ENCODE measurements around the gene NANS. TPM values are rescaled to one million over a fixed set of nuclear protein-coding genes. Genes with fewer than 3 reads are reported as not detected.

The NANS gene
- total and polyA plus RNA-seq, 2 donors = 36.3 to 38.0 TPM

DNA sequence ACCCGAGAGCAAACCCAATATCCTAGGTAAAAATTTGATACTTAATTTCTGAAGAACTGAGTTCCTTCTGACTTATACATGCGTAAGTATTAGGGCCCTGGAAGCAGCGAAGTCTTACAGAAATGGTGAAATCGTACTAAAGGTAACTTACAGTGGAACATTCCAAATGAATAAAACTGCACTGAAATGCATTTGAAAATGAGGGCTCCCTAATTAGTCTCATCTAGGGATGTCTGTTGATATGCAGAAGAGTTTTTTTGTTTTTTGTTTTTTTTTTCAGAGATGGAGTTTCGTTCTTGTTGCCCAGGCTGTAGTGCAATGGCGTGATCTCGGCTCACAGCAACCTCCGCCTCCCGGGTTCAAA is 10.4 kb upstream of the NANS start:
- H3K36me3 ChIP-seq (ENCODE audit: control insufficient read depth in 2 of 2, insufficient read depth in 2 of 2, low read length in 1 of 2) = peaks cover 0 to 2% of the 10 kb centered on the region in 2 donors
- no peaks in the 10 kb centered on the region for H3K27me3 ChIP-seq (ENCODE audit: control insufficient read depth in 2 of 2, insufficient read depth in 1 of 2, low read length in 1 of 2)
- no peaks in the 10 kb centered on the region for H3K9me3 ChIP-seq (ENCODE audit: control insufficient read depth in 2 of 2, insufficient read depth in 1 of 2, low read length in 1 of 2)
- no peak overlapping the region for H3K27ac ChIP-seq (ENCODE audit: low read depth in 1 of 2, low read length in 1 of 2)
- peaks cover 0 to 6% of the 10 kb centered on the region in 2 donors for H3K4me1 ChIP-seq (ENCODE audit: control insufficient read depth in 2 of 2, insufficient read depth in 2 of 2, low read length in 2 of 2)
- DNase-seq (ENCODE audit: low read depth in 6 of 9, low spot score in 9 of 9) = no peak
- 96% methylated on average over 9 of the region's 9 CpGs for WGBS
- no peak overlapping the region for H3K4me3 ChIP-seq (ENCODE audit: low read length in 2 of 2)

DNA sequence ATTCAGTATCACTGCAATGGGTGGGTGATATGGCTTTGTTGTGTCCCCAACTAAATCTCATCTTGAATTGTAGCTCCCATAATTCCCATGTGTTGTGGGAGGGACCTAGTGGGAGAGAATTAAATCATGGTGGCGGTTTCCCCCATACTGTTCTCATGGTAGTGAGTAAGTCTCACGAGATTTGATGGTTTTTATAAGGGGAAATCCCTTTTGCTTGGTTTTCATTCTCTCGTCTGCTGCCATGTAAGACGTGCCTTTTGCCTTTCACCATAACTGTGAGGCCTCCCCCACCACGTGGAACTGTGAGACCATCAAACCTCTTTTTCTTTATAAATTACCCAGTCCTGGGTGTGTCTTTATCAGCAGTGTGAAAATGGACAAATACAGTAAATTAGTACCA is 9.5 kb upstream of the NANS start:
- peaks cover 0 to 2% of the 10 kb centered on the region in 2 donors for H3K36me3 ChIP-seq (ENCODE audit: control insufficient read depth in 2 of 2, insufficient read depth in 2 of 2, low read length in 1 of 2)
- H3K27ac ChIP-seq (ENCODE audit: low read depth in 1 of 2, low read length in 1 of 2) = no peak overlapping the region
- H3K9me3 ChIP-seq (ENCODE audit: control insufficient read depth in 2 of 2, insufficient read depth in 1 of 2, low read length in 1 of 2) = no peaks in the 10 kb centered on the region
- peaks cover 0 to 6% of the 10 kb centered on the region in 2 donors for H3K4me1 ChIP-seq (ENCODE audit: control insufficient read depth in 2 of 2, insufficient read depth in 2 of 2, low read length in 2 of 2)
- H3K27me3 ChIP-seq (ENCODE audit: control insufficient read depth in 2 of 2, insufficient read depth in 1 of 2, low read length in 1 of 2) = no peaks in the 10 kb centered on the region
- H3K4me3 ChIP-seq (ENCODE audit: low read length in 2 of 2) = no peak overlapping the region
- WGBS = 94% methylated on average over 5 of the region's 5 CpGs
- no peak for DNase-seq (ENCODE audit: low read depth in 6 of 9, low spot score in 9 of 9)

DNA sequence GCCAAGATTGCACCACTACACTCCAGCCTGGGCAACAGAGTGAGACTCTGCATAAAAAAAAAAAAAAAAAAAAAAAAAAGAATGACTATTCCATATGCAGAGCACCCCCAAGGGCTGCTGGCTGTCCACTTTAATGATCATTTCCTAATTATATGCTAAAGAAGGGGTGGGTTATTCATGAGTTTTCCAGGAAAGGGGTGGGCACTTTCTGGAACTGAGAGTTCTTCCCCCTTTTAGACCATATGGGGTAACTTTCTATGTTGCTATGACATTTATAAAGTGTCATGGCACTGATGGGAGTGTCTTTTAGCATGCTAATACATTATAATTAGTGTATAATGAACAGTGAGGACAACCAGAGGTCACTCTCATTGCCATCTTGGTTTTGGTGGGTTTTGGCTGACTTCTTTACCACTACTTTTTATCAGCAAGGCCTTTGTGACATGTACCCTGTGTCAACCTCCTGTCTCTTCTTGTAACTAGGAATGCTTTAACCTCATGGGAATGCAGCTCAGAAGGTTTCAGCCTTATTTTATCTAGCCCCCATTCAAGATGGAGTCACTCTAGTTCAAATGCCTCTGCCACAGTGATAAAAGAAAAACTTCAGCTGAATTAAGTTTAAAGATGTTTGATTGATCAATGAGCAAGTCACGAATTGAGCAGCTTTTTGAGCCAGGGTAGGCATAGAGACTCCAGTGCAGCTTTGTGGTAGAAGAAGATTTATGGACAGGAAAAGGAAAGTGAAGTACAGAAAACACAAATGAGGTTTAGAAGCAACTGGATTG is 7.1 kb upstream of the NANS start:
- Histone ChIP-seq H3K36me3 (ENCODE audit: control insufficient read depth in 2 of 2, insufficient read depth in 2 of 2, low read length in 1 of 2) (peaks cover 0 to 2% of the 10 kb centered on the region in 2 donors), H3K27me3 (ENCODE audit: control insufficient read depth in 2 of 2, insufficient read depth in 1 of 2, low read length in 1 of 2) (no peaks in the 10 kb centered on the region), H3K4me3 (ENCODE audit: low read length in 2 of 2) (no peak overlapping the region), H3K27ac (ENCODE audit: low read depth in 1 of 2, low read length in 1 of 2) (no peak overlapping the region), H3K9me3 (ENCODE audit: control insufficient read depth in 2 of 2, insufficient read depth in 1 of 2, low read length in 1 of 2) (no peaks in the 10 kb centered on the region), H3K4me1 (ENCODE audit: control insufficient read depth in 2 of 2, insufficient read depth in 2 of 2, low read length in 2 of 2) (peaks cover 0 to 6% of the 10 kb centered on the region in 2 donors)
- 48% methylated on average over 1 of the region's 1 CpG for WGBS
- DNase-seq (ENCODE audit: low read depth in 6 of 9, low spot score in 9 of 9) = no peak

DNA sequence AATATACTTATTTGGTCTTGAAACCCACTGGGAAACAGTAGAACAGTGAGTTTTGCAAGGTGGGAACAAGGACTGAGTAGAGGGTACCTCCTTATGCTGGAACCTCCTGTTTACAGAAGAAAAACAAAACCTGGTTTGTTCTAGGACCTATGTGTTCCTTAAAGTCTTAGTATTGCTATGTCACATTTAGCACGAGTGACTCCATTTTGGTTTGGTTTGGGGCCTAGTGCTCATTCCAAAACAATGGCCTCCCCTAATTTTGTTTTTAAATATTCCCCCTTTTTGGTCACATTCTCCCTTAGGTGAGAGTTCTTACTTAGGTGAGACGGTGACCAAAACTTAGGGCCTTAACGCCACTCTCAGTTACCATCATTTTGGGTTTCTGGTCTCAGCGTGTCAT is 6.2 kb upstream of the NANS start:
- Histone ChIP-seq H3K27me3 (ENCODE audit: control insufficient read depth in 2 of 2, insufficient read depth in 1 of 2, low read length in 1 of 2) (no peaks in the 10 kb centered on the region), H3K4me1 (ENCODE audit: control insufficient read depth in 2 of 2, insufficient read depth in 2 of 2, low read length in 2 of 2) (peaks cover 0 to 4% of the 10 kb centered on the region in 2 donors), H3K36me3 (ENCODE audit: control insufficient read depth in 2 of 2, insufficient read depth in 2 of 2, low read length in 1 of 2) (peaks cover 0 to 2% of the 10 kb centered on the region in 2 donors), H3K27ac (ENCODE audit: low read depth in 1 of 2, low read length in 1 of 2) (no peak overlapping the region), H3K9me3 (ENCODE audit: control insufficient read depth in 2 of 2, insufficient read depth in 1 of 2, low read length in 1 of 2) (no peaks in the 10 kb centered on the region), H3K4me3 (ENCODE audit: low read length in 2 of 2) (no peak overlapping the region)
- DNase-seq (ENCODE audit: low read depth in 6 of 9, low spot score in 9 of 9) = no peak
- WGBS = 98% methylated on average over 4 of the region's 4 CpGs

DNA sequence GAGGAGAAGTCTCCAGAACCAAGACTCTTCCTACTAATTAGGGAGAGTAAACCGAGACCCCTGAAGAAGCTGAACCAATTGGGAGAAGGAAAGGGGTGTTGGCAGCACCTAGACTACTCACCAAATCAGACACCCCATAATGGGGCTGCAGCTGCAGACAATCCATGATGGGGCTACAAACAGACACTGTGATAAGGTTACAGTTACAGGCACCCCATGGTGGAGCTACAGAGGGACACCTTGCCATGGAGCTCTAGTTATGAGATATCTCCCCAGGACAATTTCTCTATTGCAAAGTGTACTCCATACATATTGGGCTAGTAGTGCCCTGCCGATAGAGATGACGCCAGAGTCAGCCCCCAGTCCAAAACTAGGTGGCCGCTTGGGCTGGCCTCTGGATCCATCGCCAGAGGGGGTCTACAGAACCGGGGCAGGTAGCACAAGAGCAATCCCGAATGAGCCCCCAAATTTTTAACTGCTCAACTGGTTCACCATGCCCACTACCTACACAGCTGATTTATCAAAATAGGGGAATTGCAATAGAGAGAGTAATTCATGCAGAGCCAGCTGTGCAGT is 2.1 kb upstream of the NANS start:
- Histone ChIP-seq H3K4me1 (ENCODE audit: control insufficient read depth in 2 of 2, insufficient read depth in 2 of 2, low read length in 2 of 2) (peaks cover 9 to 13% of the 10 kb centered on the region in 2 donors), H3K9me3 (ENCODE audit: control insufficient read depth in 2 of 2, insufficient read depth in 1 of 2, low read length in 1 of 2) (no peaks in the 10 kb centered on the region), H3K36me3 (ENCODE audit: control insufficient read depth in 2 of 2, insufficient read depth in 2 of 2, low read length in 1 of 2) (no peaks in the 10 kb centered on the region), H3K27me3 (ENCODE audit: control insufficient read depth in 2 of 2, insufficient read depth in 1 of 2, low read length in 1 of 2) (no peaks in the 10 kb centered on the region), H3K27ac (ENCODE audit: low read depth in 1 of 2, low read length in 1 of 2) (no peak overlapping the region), H3K4me3 (ENCODE audit: low read length in 2 of 2) (no peak overlapping the region)
- DNase-seq (ENCODE audit: low read depth in 6 of 9, low spot score in 9 of 9) = no peak
- WGBS = 97% methylated on average over 7 of the region's 7 CpGs

DNA sequence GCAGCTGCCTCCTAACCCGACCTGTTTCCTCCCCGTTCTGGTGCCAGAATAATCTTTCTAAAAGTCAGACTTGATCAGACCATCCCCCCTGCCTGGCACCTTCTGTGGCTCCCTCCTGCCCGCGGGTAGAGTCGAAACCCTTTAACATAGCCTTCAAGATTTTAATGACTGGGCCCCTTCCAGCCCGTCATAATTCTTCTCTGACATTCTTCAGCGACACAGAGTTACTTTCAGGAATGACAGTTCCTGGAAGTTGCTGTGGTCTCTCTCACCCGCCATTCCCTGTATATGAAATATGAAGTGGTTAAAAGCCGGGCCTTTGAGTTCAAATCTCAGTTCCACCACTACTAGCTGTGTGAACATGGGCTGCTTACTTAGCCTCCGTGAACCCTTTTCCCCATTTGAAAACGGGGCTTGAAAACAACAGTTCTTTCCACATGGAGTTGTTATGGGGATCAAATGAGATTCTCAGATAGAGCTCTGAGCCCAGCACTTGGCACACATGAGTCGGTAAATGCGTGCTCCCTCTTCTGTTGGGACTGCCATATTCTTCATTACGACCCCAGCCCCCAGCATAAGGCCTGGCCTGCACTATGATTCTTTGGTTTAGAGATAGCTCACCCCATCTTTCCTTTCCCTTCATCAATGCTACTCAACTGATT is 737 bp downstream of the NANS start:
- Histone ChIP-seq H3K27me3 (ENCODE audit: control insufficient read depth in 2 of 2, insufficient read depth in 1 of 2, low read length in 1 of 2) (no peaks in the 10 kb centered on the region), H3K9me3 (ENCODE audit: control insufficient read depth in 2 of 2, insufficient read depth in 1 of 2, low read length in 1 of 2) (no peaks in the 10 kb centered on the region), H3K27ac (ENCODE audit: low read depth in 1 of 2, low read length in 1 of 2) (peak overlapping the region; percentile 26 to 90), H3K4me1 (ENCODE audit: control insufficient read depth in 2 of 2, insufficient read depth in 2 of 2, low read length in 2 of 2) (peaks cover 9 to 13% of the 10 kb centered on the region in 2 donors), H3K36me3 (ENCODE audit: control insufficient read depth in 2 of 2, insufficient read depth in 2 of 2, low read length in 1 of 2) (peaks cover 7 to 10% of the 10 kb centered on the region in 2 donors), H3K4me3 (ENCODE audit: low read length in 2 of 2) (peak overlapping the region; percentile 65 to 90)
- DNase-seq (ENCODE audit: low read depth in 6 of 9, low spot score in 9 of 9) = peak in 2 of 9 donors; percentile 24 to 38
- WGBS = 6% methylated on average over 14 of the region's 14 CpGs

DNA sequence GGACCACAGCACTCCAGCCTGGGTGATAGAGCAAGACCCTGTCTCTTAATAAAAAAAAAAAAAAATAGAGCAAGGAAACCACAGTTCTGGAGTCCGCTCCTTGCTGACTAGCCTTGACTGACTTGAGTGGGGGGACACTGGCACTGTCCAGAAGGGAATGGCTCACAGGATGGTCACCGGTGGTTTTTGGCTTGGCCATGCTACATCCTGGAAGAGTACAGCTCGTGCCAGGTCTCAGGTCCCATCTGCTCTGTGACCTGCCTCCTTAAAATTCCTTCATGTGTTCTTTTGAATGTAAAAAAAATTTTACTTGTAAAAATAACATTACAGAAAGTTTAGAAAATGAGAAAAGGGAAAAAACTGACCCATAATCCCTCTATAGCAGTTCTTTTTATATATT is 5.6 kb downstream of the NANS start:
- H3K4me3 ChIP-seq (ENCODE audit: low read length in 2 of 2) = no peak overlapping the region
- peaks cover 3 to 5% of the 10 kb centered on the region in 2 donors for H3K4me1 ChIP-seq (ENCODE audit: control insufficient read depth in 2 of 2, insufficient read depth in 2 of 2, low read length in 2 of 2)
- H3K36me3 ChIP-seq (ENCODE audit: control insufficient read depth in 2 of 2, insufficient read depth in 2 of 2, low read length in 1 of 2) = peaks cover 17 to 20% of the 10 kb centered on the region in 2 donors
- WGBS = 98% methylated on average over 3 of the region's 3 CpGs
- no peak overlapping the region for H3K27ac ChIP-seq (ENCODE audit: low read depth in 1 of 2, low read length in 1 of 2)
- no peaks in the 10 kb centered on the region for H3K27me3 ChIP-seq (ENCODE audit: control insufficient read depth in 2 of 2, insufficient read depth in 1 of 2, low read length in 1 of 2)
- H3K9me3 ChIP-seq (ENCODE audit: control insufficient read depth in 2 of 2, insufficient read depth in 1 of 2, low read length in 1 of 2) = no peaks in the 10 kb centered on the region
- no peak for DNase-seq (ENCODE audit: low read depth in 6 of 9, low spot score in 9 of 9)

DNA sequence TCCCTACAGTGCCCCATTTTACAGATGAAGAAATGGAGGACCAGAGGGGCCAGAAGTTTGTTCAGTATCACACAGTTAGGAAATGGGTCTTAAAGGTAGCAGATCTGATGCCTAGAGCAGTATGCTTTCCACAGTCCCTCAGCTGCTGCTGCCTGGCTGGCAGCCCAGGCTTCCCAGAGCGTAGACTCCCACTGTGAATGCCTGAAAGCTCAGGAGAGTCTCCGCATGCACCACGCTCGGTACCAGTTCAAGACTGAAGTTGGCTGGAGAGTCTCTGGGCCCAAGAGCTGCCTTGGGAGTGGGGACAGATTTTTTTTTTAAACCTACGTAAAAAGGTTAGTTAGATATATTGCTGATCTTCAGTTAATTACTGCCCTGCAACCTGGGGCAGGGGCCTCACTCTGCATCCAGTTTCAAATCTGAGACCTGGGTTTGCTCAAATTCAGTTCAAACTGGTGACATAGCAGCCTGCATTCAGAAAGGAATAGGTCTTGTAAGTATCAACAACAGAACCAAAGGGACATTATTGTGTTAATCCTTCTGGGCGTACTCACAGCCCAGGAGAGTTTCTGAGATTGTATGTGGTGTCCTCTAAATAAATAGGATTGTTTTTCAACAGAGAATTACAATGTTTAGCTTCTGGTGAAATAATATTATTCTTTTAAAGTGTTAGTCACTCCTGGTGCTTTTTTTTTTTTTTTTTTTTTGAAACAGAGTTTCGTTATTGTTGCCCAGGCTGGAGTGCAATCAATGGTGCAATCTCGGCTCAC is 8.3 kb downstream of the NANS start:
- Histone ChIP-seq H3K27me3 (ENCODE audit: control insufficient read depth in 2 of 2, insufficient read depth in 1 of 2, low read length in 1 of 2) (no peaks in the 10 kb centered on the region), H3K36me3 (ENCODE audit: control insufficient read depth in 2 of 2, insufficient read depth in 2 of 2, low read length in 1 of 2) (peaks cover 17 to 20% of the 10 kb centered on the region in 2 donors), H3K4me1 (ENCODE audit: control insufficient read depth in 2 of 2, insufficient read depth in 2 of 2, low read length in 2 of 2) (no peaks in the 10 kb centered on the region), H3K9me3 (ENCODE audit: control insufficient read depth in 2 of 2, insufficient read depth in 1 of 2, low read length in 1 of 2) (no peaks in the 10 kb centered on the region), H3K4me3 (ENCODE audit: low read length in 2 of 2) (no peak overlapping the region), H3K27ac (ENCODE audit: low read depth in 1 of 2, low read length in 1 of 2) (no peak overlapping the region)
- DNase-seq (ENCODE audit: low read depth in 6 of 9, low spot score in 9 of 9) = no peak
- WGBS = 96% methylated on average over 8 of the region's 8 CpGs

Data from thymus (tissue), 11 donors.